ENCODE data around the gene DDX25. TPM values are rescaled to one million over a fixed set of nuclear protein-coding genes. Genes with fewer than 3 reads are reported as not detected.
"Not testable (repeated sequence)": the region's sequence is repeated elsewhere in the genome, so short reads cannot be mapped to it uniquely, and the experiment has no call there.

The DDX25 gene
- polyA plus RNA-seq, 1 donor (not counting 4 experiments of a cell fraction or from before 2014, with no cell fraction given) = 0.12 TPM

- TF ChIP-seq CTCF (optimal IDR thresholded peaks at IDR 0.05 in 1 of 3, IDR thresholded peaks at IDR 0.05 in 1 of 3, conservative IDR thresholded peaks at IDR 0.05 in 1 of 3; ENCODE audit: extremely low read depth in 1 of 3, insufficient read depth in 2 of 3, low read length in 3 of 3) = no peak
- no peak for TF ChIP-seq EZH2 (IDR thresholded peaks at IDR 0.05; ENCODE audit: low read length)
- Histone ChIP-seq H3K36me3 (ENCODE audit: control insufficient read depth in 2 of 2, extremely low read depth in 1 of 2, insufficient read depth in 2 of 2, low read length in 2 of 2) (no peaks in the 10 kb centered on the region), H3K27ac (ENCODE audit: control insufficient read depth, insufficient read depth, low read length) (no peak overlapping the region)
Measured at GRCh38 chr11:125910226-125910849, 6.0 kb downstream of the DDX25 start.

DNA sequence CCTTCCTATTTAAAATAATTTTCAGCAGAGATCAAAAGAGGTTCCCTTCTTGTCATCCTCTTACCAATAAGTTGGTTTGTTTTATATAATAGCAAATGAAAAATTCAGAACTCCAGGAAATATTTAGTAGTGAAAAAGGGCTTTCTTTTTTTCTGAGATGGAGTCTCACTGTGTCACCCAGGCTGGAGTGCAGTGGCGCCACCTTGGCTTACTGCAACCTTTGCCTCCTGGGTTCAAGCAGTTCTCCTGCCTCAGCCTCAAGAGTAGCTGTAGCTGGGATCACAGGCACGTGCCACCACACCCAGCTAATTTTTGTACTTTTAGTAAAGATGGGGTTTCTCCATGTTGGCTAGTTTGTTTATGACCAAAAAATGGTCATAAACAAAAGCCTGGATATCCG lies 10.3 kb downstream of the DDX25 start:
- FAIRE-seq; H3K4me1 ChIP-seq (ENCODE audit: control insufficient read depth, extremely low read depth, insufficient read depth, low read length); H3K9me3 ChIP-seq (ENCODE audit: control insufficient read depth, low read depth, low read length); H4K20me1 ChIP-seq (ENCODE audit: control insufficient read depth, extremely low read depth, insufficient read depth, low read length); H2AFZ ChIP-seq (ENCODE audit: control insufficient read depth, low read length); H3K4me3 ChIP-seq (ENCODE audit: control insufficient read depth in 2 of 3, extremely low read depth in 1 of 3, insufficient read depth in 2 of 3, low read depth in 1 of 3, low read length in 3 of 3); H3K36me3 ChIP-seq (ENCODE audit: control insufficient read depth in 2 of 2, extremely low read depth in 1 of 2, insufficient read depth in 2 of 2, low read length in 2 of 2); dilution Hi-C loops (cut with MboI; ENCODE audit: extremely low pct_ligation_motif_present, low sequenced_read_pairs); H3K79me2 ChIP-seq (ENCODE audit: control insufficient read depth, insufficient read depth, low read length); H3K27ac ChIP-seq (ENCODE audit: control insufficient read depth, insufficient read depth, low read length); H3K4me2 ChIP-seq (ENCODE audit: control insufficient read depth, extremely low read depth, insufficient read depth, low read depth, low read length); H3K9me1 ChIP-seq (ENCODE audit: control insufficient read depth, extremely low read depth, insufficient read depth, low read length); DNase-seq (ENCODE audit: low read depth, low spot score); H3K9ac ChIP-seq (ENCODE audit: control insufficient read depth, extremely low read depth, insufficient read depth, low read length); H3K27me3 ChIP-seq (ENCODE audit: control insufficient read depth, extremely low read depth, insufficient read depth, low read length): not testable (repeated sequence)

More at GRCh38 chr11:125910226-125910849, 6.0 kb downstream of the DDX25 start:
- peaks cover under 1% of the 10 kb centered on the region for H3K27me3 ChIP-seq (ENCODE audit: control insufficient read depth, extremely low read depth, insufficient read depth, low read length)
- no peak overlapping the region for H3K9ac ChIP-seq (ENCODE audit: control insufficient read depth, extremely low read depth, insufficient read depth, low read length)
- no peaks in the 10 kb centered on the region for H3K79me2 ChIP-seq (ENCODE audit: control insufficient read depth, insufficient read depth, low read length)
- no peak for DNase-seq (ENCODE audit: low read depth, low spot score)
- no peak overlapping the region for H3K4me3 ChIP-seq (ENCODE audit: control insufficient read depth in 2 of 3, extremely low read depth in 1 of 3, insufficient read depth in 2 of 3, low read depth in 1 of 3, low read length in 3 of 3)
- H2AFZ ChIP-seq (ENCODE audit: control insufficient read depth, low read length) = no peak overlapping the region
- no peaks in the 10 kb centered on the region for H3K4me1 ChIP-seq (ENCODE audit: control insufficient read depth, extremely low read depth, insufficient read depth, low read length)
- H3K9me3 ChIP-seq (ENCODE audit: control insufficient read depth, low read depth, low read length) = no peaks in the 10 kb centered on the region
- no peaks in the 10 kb centered on the region for H4K20me1 ChIP-seq (ENCODE audit: control insufficient read depth, extremely low read depth, insufficient read depth, low read length)
- dilution Hi-C loops (cut with MboI; ENCODE audit: extremely low pct_ligation_motif_present, low sequenced_read_pairs) = no loop called here
- no peaks in the 10 kb centered on the region for H3K9me1 ChIP-seq (ENCODE audit: control insufficient read depth, extremely low read depth, insufficient read depth, low read length)
- no peak overlapping the region for H3K4me2 ChIP-seq (ENCODE audit: control insufficient read depth, extremely low read depth, insufficient read depth, low read depth, low read length)
- no peak for FAIRE-seq
